EL (cell line): Measurements from ENCODE around the gene NXPH1.
A peak's percentile ranks its signal among the peaks of the same experiment; 100 is the strongest.

Experiments
- DNase-seq: peaks from one replicate; pipeline ENCODE4 v3.0.0-alpha.2; 2016

Gene NXPH1

DNA sequence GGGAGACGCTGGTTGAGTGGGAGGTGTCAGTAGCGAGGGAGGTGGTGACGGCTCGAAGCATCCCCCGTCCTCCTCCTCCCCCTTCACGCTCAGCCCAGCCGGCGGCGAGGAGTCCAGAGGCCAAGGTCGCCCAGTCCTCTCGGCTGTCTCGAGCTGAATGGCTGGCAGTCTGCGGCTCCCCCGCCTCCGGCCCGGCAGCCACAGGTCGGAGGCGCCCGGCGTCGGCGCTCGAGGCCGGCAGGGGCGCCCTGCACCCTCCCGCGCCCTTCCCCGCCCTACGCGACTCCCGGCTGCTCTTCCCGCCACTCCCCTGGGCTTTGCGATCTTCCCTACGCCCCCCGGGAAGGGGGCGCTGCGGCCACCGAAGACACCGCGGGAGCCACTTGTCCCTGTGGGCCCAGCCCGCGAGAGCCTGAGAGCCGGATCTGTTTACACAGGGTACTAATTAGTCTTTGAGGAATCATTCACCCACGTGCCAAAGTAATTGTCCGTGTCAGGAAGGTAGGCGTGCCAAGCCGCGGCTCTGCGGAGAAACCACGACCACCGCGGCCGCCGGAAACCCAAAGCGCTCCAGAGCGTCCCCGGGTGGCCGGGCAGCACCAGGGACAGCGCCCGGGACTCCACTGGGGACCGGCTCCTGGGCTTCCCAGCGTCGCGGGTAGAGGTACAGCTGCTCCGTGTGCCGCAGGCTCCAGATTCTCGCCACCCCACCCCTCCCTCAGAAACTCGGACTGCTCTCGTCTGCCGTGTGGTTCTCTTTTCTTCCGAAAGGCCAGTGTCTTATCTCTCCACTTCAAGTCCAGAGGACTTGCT, at the start of gene NXPH1:
Gene NXPH1, plus strand, starts transcription at position 133 of the 813 bp plus-strand sequence.
- no peak for DNase-seq

DNA sequence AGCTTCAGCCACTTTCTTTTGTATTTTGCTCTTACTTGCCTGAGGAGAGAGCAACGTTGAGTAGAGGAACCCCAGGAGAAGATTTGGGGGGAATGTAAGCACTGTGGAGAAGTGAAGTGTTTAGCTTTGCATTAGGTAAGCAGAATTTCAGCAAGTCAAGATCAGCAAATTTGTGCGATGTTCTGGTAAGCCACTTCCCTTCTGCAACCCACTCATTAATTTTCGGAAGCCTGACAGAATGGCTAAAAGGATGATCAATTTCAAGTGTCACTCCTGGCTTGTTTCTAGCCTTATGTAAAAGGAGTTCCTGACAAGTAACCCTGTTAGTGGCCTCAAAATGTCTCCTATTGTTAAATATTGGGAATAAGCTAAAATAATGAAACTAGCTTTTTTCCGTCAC, 48.5 kb upstream of the NXPH1 start:
- no peak for DNase-seq

DNA sequence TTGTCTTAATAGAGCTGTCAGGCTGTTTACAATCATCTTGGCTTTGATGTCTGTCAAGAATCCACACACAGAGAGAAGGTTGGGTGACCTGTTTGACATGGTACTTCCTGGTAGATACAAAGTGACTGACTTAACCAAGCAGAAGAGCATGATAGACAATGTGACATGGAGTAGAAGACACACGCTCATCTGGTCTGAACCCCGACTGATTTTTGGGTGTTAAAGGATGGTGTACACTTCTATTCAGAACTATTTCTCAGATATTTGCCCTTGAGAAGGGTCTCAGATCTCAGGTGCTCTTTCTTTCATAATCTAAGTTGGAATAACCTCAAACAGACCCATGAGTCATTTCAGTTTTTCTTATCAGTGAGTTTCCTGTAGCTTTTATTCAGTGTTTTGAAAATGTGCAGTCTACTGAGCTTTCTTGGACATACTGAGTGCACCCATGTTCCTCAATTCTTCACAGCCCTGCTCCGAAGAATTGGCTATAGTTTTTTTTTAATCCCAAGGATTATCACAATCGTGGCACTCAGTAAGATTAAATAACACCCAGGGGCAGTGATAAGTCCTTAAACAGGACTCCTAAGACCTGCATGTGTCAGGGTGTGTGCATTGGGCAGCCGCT, 46.4 kb upstream of the NXPH1 start:
- no peak for DNase-seq

DNA sequence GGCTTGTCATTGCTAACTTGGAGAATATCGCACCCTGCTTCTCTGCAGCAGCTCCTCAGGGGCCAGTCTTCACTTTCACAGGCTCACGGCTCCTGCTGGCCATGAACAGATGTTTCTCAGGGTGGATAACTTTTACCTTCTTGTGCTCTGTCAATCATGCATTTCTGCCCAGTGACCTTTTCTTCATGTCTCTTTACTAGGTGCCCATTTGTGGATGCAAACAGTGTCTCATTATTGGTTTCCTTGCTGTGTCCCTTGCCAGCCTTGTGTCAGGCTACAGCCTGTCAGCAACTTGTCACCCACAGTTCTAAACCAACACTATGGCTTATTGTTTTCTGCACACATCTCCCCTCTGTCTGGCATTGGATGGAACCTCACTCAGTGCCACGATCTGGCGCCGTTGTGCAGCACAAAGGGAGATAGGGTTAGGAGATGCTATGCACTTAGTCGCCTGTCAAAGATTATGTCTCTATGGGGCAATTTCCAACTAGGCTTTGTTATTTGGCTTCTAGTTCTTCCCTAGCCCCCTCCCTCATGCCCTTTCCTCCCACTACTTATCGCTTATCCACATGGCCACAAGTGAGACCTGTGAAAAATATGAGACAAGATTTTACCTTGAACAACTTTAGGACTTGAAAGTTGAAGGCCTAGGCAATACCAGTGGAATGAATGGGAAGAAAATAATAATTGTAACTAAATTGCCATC, 45.7 kb upstream of the NXPH1 start:
- no peak for DNase-seq

DNA sequence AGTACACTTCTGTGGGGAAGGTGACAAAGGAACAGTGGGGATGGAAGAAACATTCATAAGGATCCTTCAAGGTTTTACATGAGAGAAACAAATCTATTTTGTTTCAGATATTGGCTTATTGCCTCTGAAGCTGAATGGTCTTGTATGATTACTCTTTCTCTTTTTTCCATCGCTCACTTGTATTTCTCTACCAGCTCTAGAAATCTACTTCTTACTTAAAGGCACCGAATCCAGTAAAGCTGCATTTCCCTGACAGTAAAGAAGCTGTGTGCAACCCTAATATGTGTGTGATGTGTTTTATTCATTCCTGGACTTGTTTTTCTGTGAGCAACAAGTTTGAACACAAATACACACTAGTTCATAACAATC, 45.2 kb upstream of the NXPH1 start:
- DNase-seq: no peak

DNA sequence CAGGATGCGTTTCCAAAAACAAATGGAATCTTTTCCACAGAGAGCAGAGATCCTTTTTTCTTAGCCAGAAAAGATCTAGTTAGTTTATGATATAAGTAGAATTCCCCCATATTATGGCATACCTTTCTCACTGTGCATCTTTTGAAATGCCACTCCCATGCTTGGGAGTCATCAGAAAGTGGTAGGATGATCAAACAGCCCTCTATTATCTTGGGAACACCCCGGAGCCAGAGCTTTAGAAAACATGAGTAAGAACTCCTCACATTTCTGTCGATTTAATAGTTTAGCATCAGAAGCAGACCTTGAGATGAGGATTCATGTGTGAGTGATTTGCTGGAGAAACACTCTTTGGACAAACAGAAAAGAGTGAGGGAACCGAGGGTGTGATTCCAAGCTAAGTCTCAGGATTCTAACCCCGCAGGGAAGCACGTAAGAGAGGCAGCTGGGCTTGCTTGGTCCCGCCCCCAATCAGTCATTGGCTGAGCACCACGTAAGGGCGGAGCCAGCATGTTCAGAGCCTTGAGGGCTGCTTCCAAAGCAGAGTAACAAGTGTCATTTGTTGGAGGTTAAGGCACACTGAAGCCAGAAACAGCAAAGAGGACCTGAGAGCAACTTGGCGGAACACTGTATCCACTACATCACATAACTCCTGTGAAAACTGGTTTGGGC, 43.7 kb upstream of the NXPH1 start:
- peak; percentile 1 for DNase-seq

DNA sequence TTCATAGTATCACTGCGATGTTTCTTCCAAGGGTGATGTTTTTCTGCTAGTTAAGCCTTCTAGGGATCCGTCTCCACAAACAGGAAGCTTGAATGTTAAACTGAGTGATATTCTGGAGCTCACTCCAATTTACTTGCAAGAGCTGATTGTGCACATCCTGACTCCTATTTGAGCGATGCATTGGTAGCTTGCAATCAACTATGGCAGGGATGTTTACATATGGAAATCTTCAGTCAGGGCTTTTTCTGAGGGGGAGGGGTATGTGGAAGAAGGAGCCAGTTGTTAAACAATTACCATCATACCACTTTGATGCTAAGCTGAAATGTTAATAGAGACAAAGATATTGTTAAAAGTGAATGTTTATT, 43.2 kb upstream of the NXPH1 start:
- no peak for DNase-seq

DNA sequence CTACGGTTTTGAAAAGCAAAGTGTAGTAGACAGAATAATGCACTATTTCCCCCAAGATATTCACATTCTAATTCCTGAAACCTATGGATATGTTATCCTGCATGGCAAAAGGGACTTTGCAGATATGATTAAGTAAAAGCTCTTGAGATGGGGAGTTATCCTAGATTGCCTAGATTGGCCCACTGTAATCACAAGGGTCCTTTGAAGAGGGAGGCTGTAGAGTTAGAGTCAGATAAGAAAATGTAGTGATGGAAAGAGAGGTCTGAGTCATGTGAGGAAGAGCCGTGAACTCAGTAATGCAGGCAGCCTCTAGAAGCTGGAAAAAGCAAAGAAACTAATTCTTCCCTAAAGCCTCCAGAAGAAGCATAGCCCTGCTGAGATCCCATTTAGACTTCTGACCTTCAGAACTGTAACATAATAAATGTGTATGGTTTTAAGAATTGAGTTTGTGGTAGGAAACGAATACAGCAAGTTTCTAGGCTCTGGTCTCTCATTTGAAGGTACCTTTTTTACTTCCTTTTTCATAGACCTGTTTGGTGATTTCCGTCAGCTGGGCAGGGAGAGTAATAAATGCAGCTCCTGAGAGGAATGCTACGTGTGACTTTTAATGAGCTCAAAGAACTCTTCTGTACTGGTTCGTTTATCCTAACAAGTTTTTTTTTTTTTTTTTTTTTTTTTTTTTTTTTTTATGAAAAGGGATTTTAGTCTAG, 41.9 kb upstream of the NXPH1 start:
- no peak for DNase-seq

DNA sequence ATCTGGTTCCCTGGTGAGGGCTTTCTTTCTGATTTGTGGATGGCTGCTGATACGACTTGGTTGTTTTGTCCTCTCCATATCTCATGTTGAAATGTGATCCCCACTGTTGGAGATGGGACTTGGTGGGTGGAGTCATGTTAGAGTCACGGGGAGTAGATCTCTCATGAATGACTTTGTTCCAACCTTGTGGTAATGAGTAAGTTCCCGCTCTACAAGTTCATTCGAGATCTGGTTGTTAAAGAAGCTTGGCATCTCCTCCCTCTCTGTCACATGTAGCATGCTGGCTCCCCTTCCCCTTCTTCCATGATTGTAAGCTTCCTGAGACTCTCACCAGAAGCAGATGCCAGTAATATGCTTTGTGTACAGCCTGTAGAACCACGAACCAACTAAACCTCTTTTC, 37.1 kb upstream of the NXPH1 start:
- DNase-seq: no peak

DNA sequence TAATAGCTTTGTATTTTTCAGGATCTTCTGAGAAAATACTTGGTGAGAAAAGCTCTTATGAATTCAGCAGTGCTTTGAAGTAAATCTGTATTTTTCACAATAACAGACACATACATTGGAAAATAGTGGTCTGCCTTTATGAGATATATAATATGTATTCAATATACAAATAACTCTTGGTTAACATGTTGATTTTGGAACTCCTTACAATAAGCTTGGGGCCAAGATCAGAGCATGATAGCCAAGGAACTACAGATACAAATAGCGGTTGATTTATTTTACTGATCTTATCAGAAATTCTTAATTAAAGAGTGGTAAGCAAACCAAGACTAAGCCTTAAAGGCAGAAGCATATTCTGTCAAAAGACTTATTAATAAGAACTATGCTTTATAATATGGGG, 24.5 kb upstream of the NXPH1 start:
- no peak for DNase-seq

DNA sequence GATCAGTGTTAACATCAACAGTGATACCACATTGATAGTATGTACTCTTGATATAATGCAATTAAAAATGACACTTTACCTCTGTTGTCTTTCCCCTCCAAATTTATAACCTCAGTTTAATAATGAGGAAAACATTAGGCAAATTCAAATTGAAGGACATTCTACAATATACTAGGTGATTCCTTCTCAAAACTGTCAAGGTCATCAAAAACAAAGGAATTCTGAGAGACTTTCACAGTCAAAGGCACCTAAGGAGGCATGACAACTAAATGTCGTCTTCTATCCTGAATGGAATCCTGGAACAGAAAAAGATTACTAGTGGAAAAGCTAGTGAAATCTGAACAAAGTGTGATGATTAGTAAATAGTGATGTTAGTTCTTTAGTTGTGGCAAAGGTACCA, 22.3 kb upstream of the NXPH1 start:
- DNase-seq: no peak

DNA sequence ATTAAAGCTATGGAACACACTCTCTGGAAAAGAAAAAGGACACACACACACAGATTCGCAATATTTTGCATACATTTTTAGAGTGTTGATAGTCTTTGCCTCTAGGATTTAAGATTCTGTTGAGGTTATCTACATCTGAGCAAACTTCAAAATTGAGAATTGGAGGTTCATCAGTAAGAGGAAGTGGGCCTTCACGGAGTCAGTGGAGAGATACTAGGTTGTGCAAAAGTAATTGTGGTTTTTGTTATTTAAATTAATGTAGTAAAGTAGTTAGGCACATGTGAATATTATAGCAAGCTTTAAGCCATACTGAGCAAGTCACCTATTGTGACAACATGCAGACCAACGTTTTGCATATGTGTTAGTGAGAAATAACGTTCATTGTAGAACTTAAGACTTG, 19.8 kb upstream of the NXPH1 start:
- no peak for DNase-seq

DNA sequence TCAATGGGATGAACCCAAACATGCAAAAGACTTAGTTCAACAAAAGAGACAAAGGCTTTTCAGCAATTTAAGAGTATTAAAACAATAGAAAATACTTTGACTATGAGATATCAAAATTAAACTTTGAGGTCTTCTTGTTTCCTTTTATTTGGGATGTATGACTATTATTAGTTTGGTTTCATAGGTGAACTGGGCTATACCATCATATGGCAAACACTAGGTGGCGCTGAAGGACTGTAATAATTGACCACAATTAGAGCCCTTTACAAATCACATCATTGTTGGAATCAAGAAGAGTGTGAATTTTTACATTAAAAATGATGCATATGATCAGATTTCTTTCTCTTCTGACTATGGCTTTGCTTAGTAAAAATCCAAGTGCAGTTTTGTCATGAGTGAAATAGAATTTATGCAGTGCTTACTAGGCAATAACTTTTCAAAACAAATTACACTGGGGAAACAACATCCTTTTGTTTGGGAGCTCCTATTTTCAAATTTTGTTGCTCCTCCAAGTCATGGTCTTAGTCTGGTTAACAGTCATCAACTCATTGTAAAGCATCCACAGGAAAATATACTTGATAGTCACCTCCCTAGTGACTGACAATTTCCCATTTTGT, 14.7 kb upstream of the NXPH1 start:
- DNase-seq: peak; percentile 42

DNA sequence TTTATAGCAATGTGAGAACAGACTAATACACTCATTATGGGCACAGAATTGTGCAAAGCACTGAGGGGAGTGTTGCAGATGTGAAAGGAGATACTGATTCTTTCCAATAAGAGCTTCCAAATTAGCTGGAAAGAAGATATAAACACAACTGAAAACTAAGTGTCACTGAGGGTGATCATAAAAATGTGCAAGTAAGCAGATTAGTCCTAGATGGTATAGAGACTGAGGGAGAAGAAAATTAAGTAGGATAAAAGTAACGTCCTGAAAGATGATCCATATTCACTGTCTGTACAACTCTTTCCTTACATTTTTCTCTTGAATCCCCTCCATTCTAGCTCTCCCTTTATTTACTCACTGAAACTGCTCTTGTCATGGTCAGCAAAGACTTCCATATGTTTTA, 11.2 kb upstream of the NXPH1 start:
- DNase-seq: no peak

DNA sequence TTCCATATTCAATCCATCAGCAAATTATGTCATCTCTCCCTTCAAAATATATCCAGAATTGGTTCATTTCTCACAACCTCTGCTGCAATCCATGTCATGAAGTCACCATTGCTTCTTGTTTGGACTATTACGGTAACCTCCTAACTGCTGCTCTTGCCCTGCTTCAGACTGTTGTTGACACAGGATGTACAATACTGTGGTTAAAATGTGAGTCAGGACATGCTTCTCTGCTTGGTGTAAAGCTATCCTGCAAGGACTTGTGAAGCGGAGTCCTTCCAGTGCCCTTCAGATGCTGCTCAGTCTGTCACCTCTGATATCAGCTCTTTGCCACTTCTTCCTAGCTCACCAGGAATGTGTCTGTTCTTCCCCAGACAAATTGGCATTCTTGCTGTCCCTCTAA, 10.4 kb upstream of the NXPH1 start:
- no peak for DNase-seq

DNA sequence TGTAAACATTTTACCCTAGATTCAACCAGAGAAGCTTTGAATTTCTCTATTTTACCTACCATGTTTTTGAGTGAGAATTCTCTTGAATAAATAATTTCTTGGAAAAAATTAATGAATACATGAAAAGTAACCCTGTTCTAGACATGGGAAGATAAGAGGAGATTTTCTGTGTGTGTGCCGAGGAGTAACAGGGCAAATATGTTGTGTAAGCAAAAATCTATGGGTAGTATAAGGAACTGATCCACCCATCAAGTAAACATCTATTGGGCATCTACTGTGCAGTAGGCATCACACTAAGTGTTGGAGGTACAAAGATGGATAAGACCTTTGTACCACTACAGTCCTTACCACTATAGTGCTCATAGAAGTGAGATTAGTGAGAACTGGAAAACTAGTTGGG, 8.2 kb upstream of the NXPH1 start:
- no peak for DNase-seq

DNA sequence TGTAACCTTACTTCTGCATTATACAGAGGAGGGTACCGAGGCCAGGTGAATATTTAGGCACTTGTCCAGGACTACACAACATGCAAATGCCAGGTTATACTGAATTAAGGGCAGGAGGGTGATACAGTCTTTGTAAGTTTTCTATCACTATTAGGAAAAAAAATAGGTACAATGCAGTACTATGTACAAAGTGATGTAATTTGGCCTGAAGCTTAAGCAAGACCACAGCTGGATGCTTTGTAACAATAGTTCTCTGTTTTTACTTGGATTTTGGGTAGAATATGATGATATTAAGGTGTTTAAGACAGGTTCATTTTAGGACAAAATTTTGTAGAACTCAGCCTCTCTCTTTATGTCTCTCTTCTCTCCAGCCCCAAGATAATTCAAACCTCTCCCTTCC, 2.8 kb upstream of the NXPH1 start:
- no peak for DNase-seq

DNA sequence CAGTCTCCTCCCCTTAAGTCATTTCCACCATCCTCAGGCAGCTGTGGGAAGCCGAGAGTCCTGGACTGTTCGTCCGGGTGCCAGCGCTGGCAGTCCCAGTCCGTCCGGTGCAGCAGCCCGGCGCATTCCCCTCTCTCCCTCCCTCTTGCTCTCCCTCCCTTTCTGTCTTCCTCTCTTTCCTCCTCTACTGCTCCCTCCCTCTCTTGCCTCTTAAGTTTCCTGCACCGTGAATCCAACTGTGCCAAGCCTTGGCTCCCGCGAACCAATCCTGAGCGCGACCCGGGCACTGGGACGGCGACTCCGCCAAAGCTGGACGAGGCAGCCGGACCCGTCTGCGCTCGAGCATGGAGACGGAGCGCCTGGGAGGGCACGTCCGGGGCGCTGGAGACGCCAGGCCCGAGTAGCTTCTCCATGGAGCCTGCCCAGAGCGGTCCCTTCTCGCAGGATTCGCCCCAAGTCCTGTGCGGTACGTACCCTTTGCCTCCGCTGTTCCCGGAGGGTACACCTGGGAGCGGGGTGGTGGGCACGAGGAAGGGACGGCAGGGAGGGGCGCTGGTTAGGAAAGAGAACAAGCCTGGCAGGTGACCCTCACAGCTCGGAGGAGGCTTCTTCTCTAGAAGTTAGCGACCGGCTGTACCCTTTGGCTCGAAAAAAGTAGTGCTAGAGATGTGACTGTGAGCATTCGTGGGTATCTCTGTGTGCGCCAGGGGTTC, 1.0 kb downstream of the NXPH1 start:
- no peak for DNase-seq

DNA sequence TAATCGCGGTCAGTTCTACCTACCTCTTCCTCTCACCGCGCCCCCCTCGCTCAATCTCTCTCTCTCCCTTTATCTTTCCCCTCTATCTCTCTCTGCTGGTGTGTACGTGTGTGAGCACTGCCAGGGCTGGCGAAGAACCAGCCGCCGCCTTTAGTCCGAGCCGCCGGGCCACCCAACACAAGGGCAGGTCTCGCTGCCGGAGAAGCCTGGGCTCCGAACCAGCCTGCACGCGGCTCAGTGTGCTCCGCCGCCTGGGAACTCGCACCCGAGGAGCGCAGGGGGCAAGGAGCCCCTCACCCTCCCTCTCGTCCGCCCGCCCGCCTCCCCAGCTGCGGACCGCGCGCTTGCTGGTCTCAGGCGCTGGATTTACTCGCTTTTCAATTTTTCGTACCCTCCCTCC, 1.7 kb downstream of the NXPH1 start:
- DNase-seq: no peak

DNA sequence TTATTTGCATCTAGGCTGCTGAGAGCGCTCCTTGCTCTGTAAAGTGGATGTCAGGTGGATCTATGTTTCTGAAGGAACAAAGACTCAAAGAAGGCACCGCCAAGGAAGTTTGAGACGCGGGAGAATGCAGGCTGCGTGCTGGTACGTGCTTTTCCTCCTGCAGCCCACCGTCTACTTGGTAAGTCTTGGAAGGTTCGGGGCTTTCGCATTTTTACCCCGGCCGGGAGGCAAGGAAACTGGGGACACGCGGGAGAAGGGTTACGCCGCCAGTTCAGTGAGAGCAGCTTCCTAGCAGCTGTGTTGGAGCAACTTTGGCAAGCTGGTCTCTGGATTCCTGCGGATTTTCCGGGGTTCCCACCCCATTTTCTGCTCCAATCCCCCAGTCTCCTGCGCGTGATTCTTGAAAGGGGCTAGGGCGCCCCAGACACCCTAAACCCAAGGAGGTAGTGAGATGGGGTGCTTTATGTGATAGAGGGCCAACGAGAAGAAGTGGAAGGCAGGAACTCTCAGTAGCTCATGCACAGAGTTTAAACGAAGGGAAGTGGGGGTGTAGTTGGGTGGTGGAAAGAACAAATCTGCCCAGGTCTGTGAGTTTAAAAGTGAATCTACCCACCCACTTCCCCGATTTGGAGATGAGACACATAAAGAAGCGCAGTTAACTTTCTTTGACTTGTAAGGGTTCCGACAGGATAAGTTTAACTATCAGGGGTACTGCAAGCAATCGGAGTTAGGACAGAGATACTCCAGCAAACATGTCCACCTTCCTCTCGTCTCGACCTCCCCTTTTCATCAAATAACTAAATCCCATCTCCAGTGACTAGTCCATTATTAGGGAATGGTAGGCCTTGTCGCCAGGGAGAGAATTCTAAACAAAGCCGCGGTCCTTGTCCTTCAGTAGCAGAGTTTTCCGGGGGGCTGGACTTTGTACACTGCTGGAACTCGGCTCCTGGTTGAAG, 2.5 kb downstream of the NXPH1 start:
- no peak for DNase-seq

DNA sequence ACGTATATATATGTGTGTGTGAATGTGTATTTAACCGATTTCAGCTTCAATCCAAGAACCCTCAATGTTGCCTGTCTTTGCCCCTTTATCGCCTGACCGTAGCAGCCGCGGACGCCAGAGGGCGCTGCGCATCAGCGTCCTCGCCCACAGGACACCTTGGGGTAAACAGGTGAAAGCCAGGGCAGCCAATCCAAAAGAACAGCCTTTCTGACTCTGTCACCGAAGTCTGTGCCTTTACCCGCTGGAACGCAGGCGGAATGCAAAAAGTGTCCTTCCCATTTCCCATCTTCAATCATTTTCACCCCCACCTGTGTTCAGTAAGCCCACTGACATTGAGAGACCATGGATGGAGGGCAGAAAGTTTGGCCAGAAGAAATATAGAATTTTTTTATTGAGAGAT, 3.6 kb downstream of the NXPH1 start:
- DNase-seq: peak; percentile 3
